HEK293 (cell line): ENCODE results near the gene NFE2L2.

Experiments
- ELK4 ChIP-seq: IDR thresholded peaks from 2 replicates; pipeline ENCODE4 v1.6.1; 2011; ENCODE audit warnings: mild to moderate bottlenecking, low read depth, low read length, borderline replicate concordance
- HOXA7 ChIP-seq: sonication (generic); formaldehyde crosslinking; IDR thresholded peaks from 2 replicates; pipeline ENCODE4 v1.8.1; 2022; ENCODE audit warnings: missing genetic modification reagents, borderline replicate concordance
- HOXD13 ChIP-seq: sonication (generic); formaldehyde crosslinking; IDR thresholded peaks from 2 replicates; pipeline ENCODE4 v1.8.0; 2022; ENCODE audit warnings: missing genetic modification reagents, borderline replicate concordance
- MYNN ChIP-seq: fragments of 450-650 bp; formaldehyde crosslinking; IDR thresholded peaks from 2 replicates; pipeline ENCODE4 v1.5.1; 2016; ENCODE audit warnings: missing biosample characterization, missing genetic modification characterization, borderline replicate concordance
- PRDM10 ChIP-seq: fragments of 450-650 bp; formaldehyde crosslinking; IDR thresholded peaks from 2 replicates; pipeline ENCODE4 v1.5.1; 2016; ENCODE audit warnings: missing biosample characterization, missing genetic modification characterization
- SCRT2 ChIP-seq: fragments of 450-650 bp; formaldehyde crosslinking; IDR thresholded peaks from 2 replicates; pipeline ENCODE4 v1.5.1; 2016; ENCODE audit warnings: missing biosample characterization, missing genetic modification characterization
- ZBTB8A ChIP-seq: fragments of 450-650 bp; formaldehyde crosslinking; IDR thresholded peaks from 2 replicates; pipeline ENCODE4 v1.5.1; 2016; ENCODE audit warnings: missing biosample characterization, missing genetic modification characterization
- ZFP69B ChIP-seq: fragments of 450-650 bp; formaldehyde crosslinking; IDR thresholded peaks from 2 replicates; pipeline ENCODE4 v1.5.1; 2016; ENCODE audit warnings: missing biosample characterization, missing genetic modification characterization
- ZNF169 ChIP-seq: fragments of 450-650 bp; formaldehyde crosslinking; IDR thresholded peaks from 2 replicates; pipeline ENCODE4 v1.5.1; 2016; ENCODE audit warnings: missing biosample characterization, missing genetic modification characterization
- ZNF184 ChIP-seq: fragments of 450-650 bp; IDR thresholded peaks from 2 replicates; pipeline ENCODE4 v1.5.1; 2018; ENCODE audit warnings: missing biosample characterization, mild to moderate bottlenecking, missing genetic modification characterization
- ZNF24 ChIP-seq: fragments of 450-650 bp; formaldehyde crosslinking; IDR thresholded peaks from 2 replicates; pipeline ENCODE4 v1.5.1; 2016; ENCODE audit warnings: missing biosample characterization, missing genetic modification characterization
- ZNF280D ChIP-seq: fragments of 450-650 bp; formaldehyde crosslinking; IDR thresholded peaks from 2 replicates; pipeline ENCODE4 v1.5.1; 2016; ENCODE audit warnings: missing biosample characterization, missing genetic modification characterization
- ZNF366 ChIP-seq: fragments of 450-650 bp; formaldehyde crosslinking; conservative IDR thresholded peaks from 2 replicates; pipeline ENCODE4 v1.5.1; 2016; ENCODE audit warnings: missing biosample characterization, missing genetic modification characterization
- ZNF398 ChIP-seq: fragments of 450-650 bp; formaldehyde crosslinking; IDR thresholded peaks from 2 replicates; pipeline ENCODE4 v1.5.1; 2017; ENCODE audit warnings: missing biosample characterization, missing genetic modification characterization
- ZNF426 ChIP-seq: fragments of 450-650 bp; formaldehyde crosslinking; IDR thresholded peaks from 2 replicates; pipeline ENCODE4 v1.5.1; 2017; ENCODE audit warnings: missing biosample characterization, missing genetic modification characterization, mild to moderate bottlenecking, inconsistent platforms, moderate library complexity
- ZNF488 ChIP-seq: fragments of 450-650 bp; formaldehyde crosslinking; IDR thresholded peaks from 2 replicates; pipeline ENCODE4 v1.5.1; 2016; ENCODE audit warnings: missing biosample characterization, missing genetic modification characterization
- ZNF514 ChIP-seq: fragments of 450-650 bp; formaldehyde crosslinking; IDR thresholded peaks from 2 replicates; pipeline ENCODE4 v1.5.1; 2016; ENCODE audit warnings: missing biosample characterization, missing genetic modification characterization
- ZNF548 ChIP-seq: fragments of 450-650 bp; formaldehyde crosslinking; IDR thresholded peaks from 2 replicates; pipeline ENCODE4 v1.5.1; 2016; ENCODE audit warnings: missing biosample characterization, missing genetic modification characterization
- ZNF558 ChIP-seq: fragments of 450-650 bp; formaldehyde crosslinking; IDR thresholded peaks from 2 replicates; pipeline ENCODE4 v1.5.1; 2016; ENCODE audit warnings: missing biosample characterization, missing genetic modification characterization
- ZNF626 ChIP-seq: fragments of 450-650 bp; sonication (Bioruptor Pico); formaldehyde crosslinking; IDR thresholded peaks from 2 replicates; pipeline ENCODE4 v1.5.1; 2018; ENCODE audit warnings: missing biosample characterization, missing genetic modification characterization, inconsistent platforms
- ZNF664 ChIP-seq: fragments of 450-650 bp; formaldehyde crosslinking; IDR thresholded peaks from 2 replicates; pipeline ENCODE4 v1.5.1; 2016; ENCODE audit warnings: missing biosample characterization, missing genetic modification characterization
- ZNF707 ChIP-seq: fragments of 450-650 bp; formaldehyde crosslinking; IDR thresholded peaks from 2 replicates; pipeline ENCODE4 v1.5.1; 2016; ENCODE audit warnings: missing biosample characterization, missing genetic modification characterization
- ZNF76 ChIP-seq: fragments of 450-650 bp; formaldehyde crosslinking; IDR thresholded peaks from 2 replicates; pipeline ENCODE4; 2016; ENCODE audit warnings: low read depth, missing biosample characterization, missing genetic modification characterization, borderline replicate concordance
- ZSCAN16 ChIP-seq: fragments of 450-650 bp; formaldehyde crosslinking; IDR thresholded peaks from 2 replicates; pipeline ENCODE4 v1.5.1; 2016; ENCODE audit warnings: missing biosample characterization, missing genetic modification characterization
- ZSCAN30 ChIP-seq: fragments of 450-650 bp; IDR thresholded peaks from 2 replicates; pipeline ENCODE4 v1.5.1; 2018; ENCODE audit warnings: missing biosample characterization, mild to moderate bottlenecking, missing genetic modification characterization, moderate library complexity
- ZSCAN5A ChIP-seq: fragments of 450-650 bp; formaldehyde crosslinking; IDR thresholded peaks from 2 replicates; pipeline ENCODE4 v1.5.1; 2016; ENCODE audit warnings: missing biosample characterization, missing genetic modification characterization

The NFE2L2 gene

GRCh38 chr2:177263451-177264208 is 897 bp downstream of the NFE2L2 start (continued):
- TF ChIP-seq HOXA7 (CRISPR knock-in tag) (no peak), ZNF488 (tag by site-specific recombination) (0 out of 2 replicates have a peak, but pooled peaks have one; percentile 9), ZNF24 (tag by site-specific recombination) (peak; percentile 93), ZBTB8A (tag by site-specific recombination) (peak; percentile 98), ZNF280D (tag by site-specific recombination) (0 out of 2 replicates have a peak, but pooled peaks have one; percentile 47), MYNN (0 out of 2 replicates have a peak, but pooled peaks have one; percentile 48), ZNF366 (tag by site-specific recombination) (peak; percentile 56; the same call in 1 of the 2 replicates), ZSCAN5A (tag by site-specific recombination) (peak; percentile 96), ZNF426 (tag by site-specific recombination) (no peak), ZNF548 (tag by site-specific recombination) (no peak), PRDM10 (tag by site-specific recombination) (peak; percentile 87), SCRT2 (peak; percentile 91), ZNF398 (peak; percentile 80), ZNF707 (tag by site-specific recombination) (no peak), ZNF514 (no peak), ZNF169 (no peak), ZFP69B (tag by site-specific recombination) (peak; percentile 93), ELK4 (no peak), HOXD13 (CRISPR knock-in tag) (peak; percentile 88), ZNF76 (peak; percentile 55; the same call in 1 of the 2 replicates), ZNF664 (tag by site-specific recombination) (no peak), ZSCAN16 (peak; percentile 70; the same call in 1 of the 2 replicates), ZNF626 (tag by site-specific recombination) (no peak), ZNF558 (tag by site-specific recombination) (peak; percentile 75; the same call in 1 of the 2 replicates), ZNF184 (tag by site-specific recombination) (peak; percentile 34; the same call in 1 of the 2 replicates), ZSCAN30 (tag by site-specific recombination) (peak; percentile 98)
